Ammon's horn (tissue), 1 donor: Measurements from ENCODE around the gene EFNA4.
A peak's percentile ranks its signal among the peaks of the same experiment; 100 is the strongest.
"Not testable (repeated sequence)": the region's sequence is repeated elsewhere in the genome, so short reads cannot be mapped to it uniquely, and the experiment has no call there.

ENCODE experiments used
- DNase-seq: peaks from one replicate; pipeline ENCODE4 v3.0.0-alpha.2; 2016; ENCODE audit warnings: low spot score

Gene EFNA4

GRCh38 chr1:155086856-155087535 lies 23.5 kb downstream of the EFNA4 start:
- DNase-seq = no peak

- DNase-seq = peak; percentile 79
Measured at GRCh38 chr1:155091071-155092051, 27.8 kb downstream of the EFNA4 start.

DNA sequence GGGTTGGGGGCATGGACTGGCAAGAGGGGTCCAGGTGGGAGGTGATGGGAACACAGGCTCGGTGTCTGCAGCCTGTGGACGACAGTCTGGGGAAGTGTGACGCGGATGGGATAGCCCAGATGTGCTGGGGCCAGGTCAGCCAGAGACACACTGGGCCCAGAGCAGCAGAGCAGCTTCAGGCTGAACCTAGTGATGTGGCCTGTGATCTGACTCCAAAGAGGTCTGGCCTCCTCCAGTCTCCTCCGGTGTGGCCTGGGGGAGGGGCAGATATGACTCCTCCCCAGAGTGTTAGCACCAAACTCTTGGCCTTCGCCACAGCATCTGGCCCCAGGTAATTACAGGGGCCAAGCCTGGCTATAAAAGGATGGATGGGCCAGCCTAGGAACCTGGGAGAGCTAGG lies 28.6 kb downstream of the EFNA4 start:
- DNase-seq = no peak

DNA sequence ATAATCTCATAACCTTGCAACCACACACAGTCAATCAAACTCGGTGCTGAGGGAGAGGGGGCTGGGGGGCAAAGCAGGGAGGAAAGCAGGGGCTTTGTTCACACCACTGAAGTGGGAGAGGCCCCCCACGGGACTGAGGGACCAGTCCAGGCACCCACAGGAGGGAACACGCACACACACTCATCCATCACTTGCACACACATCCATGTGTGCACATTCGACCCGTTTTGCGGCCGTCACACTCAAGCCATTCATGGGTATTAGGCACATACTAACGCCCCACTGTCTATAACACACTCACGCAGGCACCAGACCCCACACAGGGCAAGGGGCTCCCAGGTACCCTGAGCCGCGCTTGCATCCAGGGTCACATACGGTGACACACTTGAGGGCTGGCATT lies 29.1 kb downstream of the EFNA4 start:
- no peak for DNase-seq

DNA sequence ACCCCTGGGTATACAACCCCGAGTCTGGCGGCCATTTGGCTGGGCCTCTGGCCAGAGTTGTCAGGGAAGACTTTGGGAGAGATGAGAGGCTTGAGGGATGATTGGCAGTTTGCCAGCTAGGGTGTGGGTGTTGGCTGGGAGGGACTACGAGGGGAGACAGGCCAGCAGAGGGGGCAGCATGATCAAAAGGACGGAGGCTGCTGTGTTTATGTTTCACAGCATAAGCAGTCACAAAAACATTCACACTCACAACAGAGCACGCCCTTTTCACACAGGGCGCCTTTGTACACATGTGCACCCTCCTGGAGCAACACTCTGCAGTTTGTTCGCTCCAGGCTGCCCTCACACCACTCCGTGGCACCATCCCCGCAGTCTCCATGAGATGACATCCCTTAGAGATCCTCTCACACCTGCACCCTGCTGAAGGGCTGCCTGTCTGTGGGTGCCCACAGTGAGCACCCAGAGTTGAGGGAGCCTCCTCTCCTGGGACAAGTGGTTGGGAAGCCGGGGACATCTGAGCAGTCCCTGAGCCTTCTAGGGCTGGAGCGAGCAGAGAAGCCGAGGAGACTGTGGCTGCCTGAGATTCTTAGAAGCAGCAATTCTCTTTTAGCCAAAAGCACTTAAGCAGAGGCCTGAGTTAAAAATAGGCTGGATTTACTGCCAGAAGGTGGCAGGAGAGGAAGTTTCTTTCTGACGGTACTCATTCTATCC lies 30.5 kb downstream of the EFNA4 start:
- peak; percentile 78 for DNase-seq

DNA sequence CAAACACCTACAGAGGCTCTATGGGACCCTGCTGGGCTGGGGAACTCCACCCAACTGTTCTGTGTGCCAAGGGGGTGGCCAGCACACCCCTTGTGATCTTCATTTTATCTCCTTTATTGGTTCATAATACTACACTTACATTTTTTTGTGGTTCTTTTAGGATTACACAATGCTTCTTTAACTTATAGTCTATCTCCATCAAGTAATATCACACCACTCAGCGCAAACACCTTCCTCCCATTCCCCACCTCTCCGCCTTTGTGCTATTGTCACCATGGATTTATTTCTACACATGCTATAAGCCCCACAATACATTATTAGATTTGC lies 31.0 kb downstream of the EFNA4 start:
- no peak for DNase-seq

DNA sequence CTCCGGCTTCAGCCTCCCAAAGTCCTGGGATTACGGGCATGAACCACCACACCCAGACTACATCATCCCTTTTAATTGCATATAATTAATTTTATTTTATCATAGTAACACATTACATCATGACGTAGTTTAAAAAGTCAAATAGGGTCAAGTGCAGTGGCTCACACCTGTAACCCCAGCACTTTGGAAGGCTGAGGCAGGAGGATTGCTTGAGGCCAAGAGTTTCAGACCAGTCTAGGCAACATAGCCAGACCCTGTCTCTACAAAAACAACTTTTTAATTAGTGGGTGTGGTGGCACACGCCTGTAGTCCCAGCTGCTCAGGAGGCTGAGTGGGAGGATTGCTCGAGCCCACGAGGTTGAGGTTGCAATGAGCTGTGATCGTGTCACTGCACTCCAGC lies 35.8 kb downstream of the EFNA4 start:
- no peak for DNase-seq

- no peak for DNase-seq
Measured at GRCh38 chr1:155103325-155103724, 39.8 kb downstream of the EFNA4 start.

DNA sequence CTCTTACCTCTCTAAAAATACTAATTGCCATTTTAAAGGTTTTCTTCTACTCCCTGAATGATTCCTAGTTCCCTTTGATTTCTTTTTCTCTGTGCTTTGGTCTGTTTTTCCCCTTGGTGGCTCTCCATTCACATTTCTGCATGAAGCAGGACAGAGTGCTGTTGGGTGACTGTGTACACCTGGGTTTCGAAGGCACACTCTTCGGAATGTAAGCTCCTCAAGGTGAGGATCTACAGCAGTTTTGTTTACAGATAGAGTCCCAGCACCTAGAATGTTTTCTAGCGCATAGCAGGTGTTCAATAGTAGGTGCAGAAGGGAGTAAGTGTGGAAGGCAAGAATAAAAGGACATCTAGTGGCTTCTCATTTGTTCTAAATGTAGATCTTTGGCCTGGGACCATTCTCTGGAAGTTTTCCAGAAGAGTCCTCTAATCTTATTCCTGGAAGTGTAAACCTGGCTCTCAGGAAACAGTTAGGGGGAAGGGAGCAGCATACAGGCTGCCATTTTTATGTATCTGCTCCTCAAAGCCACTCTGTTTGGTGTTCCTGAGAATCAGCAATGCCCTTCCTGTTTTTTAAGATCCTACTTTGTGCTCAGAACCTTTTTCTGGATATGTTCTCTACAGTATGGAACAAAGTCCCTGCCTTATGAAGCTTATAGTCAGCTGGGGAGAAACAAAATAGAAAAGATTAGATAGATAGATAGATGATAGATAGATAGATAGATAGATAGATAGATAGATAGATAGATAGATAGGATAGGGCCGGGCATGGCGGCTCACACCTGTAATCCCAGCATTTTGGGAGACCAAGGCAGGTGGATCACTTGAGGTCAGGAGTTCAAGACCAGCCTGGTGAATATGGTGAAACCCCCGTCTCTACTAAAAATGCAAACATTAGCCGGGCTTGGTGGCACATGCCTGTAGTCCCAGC lies 41.3 kb downstream of the EFNA4 start:
- no peak for DNase-seq

GRCh38 chr1:155105604-155106011 lies 42.1 kb downstream of the EFNA4 start:
- DNase-seq = no peak

- DNase-seq = no peak
Measured at GRCh38 chr1:155106862-155107261, 43.3 kb downstream of the EFNA4 start.

DNA sequence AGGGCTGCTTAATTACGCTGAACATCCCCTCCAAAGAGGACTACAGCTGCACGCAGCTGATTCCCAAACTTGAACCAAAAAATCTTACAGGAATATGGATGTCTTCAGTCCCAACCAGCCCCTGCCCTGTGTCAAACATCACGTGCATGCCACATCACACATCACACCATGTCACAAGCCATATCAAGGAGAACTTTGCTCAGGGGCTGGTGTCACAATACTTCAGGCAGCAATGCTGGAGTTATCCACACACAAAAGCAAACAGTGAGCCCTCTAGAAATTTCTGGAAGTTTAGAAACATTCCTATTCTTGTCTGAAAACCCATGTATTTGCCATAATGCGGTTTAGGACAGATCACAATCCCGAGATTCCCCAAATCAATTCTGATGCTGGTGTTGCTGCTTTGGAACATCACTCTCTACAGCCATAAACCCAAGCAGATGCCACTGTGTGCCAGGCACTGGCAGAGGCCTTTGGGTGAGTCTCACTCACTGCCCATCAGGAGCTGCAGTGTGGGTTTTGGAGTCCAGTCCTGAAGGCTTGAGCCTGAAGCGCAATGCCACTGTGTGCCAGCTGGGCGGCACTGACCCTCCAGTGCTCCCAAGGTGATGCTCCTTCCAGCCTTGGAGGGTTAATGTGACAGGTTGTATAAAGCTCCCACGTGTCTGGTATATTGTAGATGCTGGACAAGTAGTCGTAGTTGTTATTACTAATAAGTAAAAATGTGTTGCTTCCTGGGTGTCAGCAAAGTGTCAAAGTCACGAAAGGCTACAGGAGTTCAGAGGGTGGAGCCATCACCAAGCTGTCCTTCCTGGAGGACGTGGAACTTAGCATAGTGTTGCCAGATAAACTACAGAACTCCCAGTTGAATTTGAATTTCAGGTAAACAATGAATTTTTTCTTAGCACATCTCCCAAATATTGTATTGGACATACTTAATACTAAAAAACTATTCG lies 44.0 kb downstream of the EFNA4 start:
- no peak for DNase-seq

DNA sequence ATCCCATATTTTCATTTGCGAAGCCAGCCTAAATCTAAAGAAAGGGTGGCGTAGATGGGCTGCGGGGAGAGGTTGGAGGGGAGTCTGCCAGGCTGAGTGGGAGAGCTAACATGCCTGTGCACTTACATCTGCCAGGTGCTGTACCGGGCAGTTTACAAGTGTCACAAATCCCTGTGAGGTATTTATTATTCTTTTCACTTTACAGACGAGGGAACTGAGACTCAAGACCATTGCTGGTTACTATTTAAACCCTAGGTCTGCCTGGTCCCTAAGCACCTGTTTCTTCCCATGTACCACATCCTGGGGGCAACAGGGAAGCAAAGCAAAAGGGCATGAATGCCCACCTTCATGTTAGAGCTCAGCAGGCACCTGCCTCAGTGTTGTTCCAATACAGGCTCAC lies 44.8 kb downstream of the EFNA4 start:
- no peak for DNase-seq

DNA sequence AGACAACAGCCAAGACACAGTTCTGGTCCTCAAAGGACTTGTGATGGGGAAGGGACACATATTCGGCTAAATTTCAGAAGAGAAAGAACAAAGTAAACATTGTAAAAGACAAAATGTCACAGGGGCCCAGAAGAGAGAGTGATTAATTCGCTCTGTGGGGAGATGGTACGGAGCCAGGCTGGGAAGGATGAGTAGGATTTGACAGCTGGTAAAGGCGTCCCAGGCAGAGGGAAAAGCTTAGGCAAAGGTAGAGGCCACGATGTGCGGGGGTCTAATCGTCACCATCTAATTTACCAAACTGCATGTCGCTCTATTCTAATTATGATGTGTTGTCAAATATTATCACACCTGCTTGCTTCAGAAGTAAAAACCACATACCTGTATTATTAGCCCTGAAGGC lies 46.8 kb downstream of the EFNA4 start:
- DNase-seq = peak; percentile 48

GRCh38 chr1:155110826-155111225 lies 47.3 kb downstream of the EFNA4 start:
- no peak for DNase-seq

DNA sequence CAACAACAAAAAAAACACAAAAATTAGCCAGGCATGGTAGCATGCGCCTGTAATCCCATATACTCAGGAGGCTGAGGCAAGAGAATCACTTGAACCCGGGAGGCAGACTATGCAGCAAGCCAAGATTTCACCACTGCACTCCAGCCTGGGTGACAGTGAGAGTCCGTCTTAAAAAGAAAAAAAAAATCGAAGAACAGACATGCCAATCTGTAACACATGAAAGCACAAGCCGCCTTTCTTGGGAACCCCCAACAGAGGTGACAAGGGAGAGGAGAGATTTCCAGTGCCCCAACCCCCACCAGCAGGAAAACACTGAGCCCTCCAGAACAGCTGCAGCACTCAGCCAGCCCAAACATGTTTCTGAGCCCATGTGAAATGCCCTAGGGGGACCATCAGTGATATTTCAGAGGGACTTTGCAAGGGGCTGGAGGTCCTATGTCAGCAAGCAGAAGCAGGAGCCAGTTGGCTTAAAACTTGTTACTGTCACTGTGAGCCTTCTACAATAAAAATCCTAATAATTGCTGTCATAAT lies 50.0 kb downstream of the EFNA4 start:
- DNase-seq = no peak

- DNase-seq = no peak
Measured at GRCh38 chr1:155116113-155116764, 52.7 kb downstream of the EFNA4 start.

GRCh38 chr1:155117610-155118009 lies 54.1 kb downstream of the EFNA4 start:
- DNase-seq = no peak

DNA sequence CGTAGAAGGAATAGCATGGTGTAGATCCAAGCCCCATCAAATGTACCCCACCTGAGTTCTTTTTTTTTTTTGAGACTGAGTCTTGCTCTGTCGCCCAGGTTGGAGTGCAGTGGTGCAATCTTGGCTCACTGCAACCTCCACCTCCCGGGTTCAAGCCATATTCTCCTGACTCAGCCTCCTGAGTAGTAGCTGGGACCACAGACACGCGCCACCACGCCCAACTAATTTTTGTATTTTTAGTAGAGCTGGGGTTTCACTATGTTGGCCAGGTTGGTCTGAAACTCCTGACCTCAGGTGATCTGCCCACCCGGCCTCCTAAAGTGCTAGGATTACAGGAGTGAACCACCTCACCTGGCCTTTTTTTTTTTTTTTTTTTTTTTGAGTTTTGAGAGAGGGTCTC lies 54.5 kb downstream of the EFNA4 start:
- not testable (repeated sequence) for DNase-seq
